Thyroid gland (tissue), 4 donors: ENCODE data around the gene GPR137B. TPM values are rescaled to one million over a fixed set of nuclear protein-coding genes. Genes with fewer than 3 reads are reported as not detected.

ENCODE experiments used
- DNase-seq, 2 donors: peaks; one replicate each; pipeline ENCODE4 v3.0.0-alpha.2; 2019
- H3K27ac ChIP-seq, 3 donors: fragments of 200-600 bp; sonication (generic); 1 replicate in 2 of 3; 2 replicates in 1 of 3; pipeline ENCODE4 v1.5.1; 2016 to 2019; ENCODE audit warnings: mild to moderate bottlenecking in 1 of 3, moderate library complexity in 1 of 3
- H3K27me3 ChIP-seq: fragments of 200-600 bp; sonication (generic); one replicate; pipeline ENCODE4 v1.5.1; 2019
- H3K36me3 ChIP-seq, 2 donors: fragments of 200-600 bp; sonication (generic); one replicate each; pipeline ENCODE4 v1.5.1; 2016 to 2019
- H3K4me1 ChIP-seq, 2 donors: fragments of 200-600 bp; sonication (generic); one replicate each; pipeline ENCODE4 v1.5.1; 2017 to 2019
- H3K4me3 ChIP-seq, 3 donors: fragments of 200-600 bp; sonication (generic); replicated peaks in 1 of 3; 1 replicate in 2 of 3; 2 replicates in 1 of 3; pipeline ENCODE4 v1.5.1; 2016; ENCODE audit warnings: mild to moderate bottlenecking in 1 of 3
- H3K9me3 ChIP-seq: fragments of 200-600 bp; sonication (generic); one replicate; pipeline ENCODE4 v1.5.1; 2017
- POLR2A ChIP-seq, 2 donors: fragments of 450-650 bp; IDR thresholded peaks; one replicate each; pipeline ENCODE4 v1.6.1; 2017; ENCODE audit warnings: antibody characterized with exemption in 2 of 2, mild to moderate bottlenecking in 2 of 2, moderate library complexity in 1 of 2
- WGBS, 2 donors: methylation state at CpG; one replicate each; pipeline ENCODE4 v1.1.5; 2017; 5-methylcytosine and 5-hydroxymethylcytosine counted together
- intact Hi-C: fragments of 100-400 bp; cut with DNase I; formaldehyde crosslinking; loops from one replicate; pipeline ENCODE4 v1.15.1; 2023
- total RNA-seq, 4 donors: library from RNA; depleted of rRNA; stranded (reverse); fragments of >200 nt; gene quantifications; one replicate each; pipeline ENCODE4 v1.2.3, GENCODE V29; 2016
- TF ChIP-seq, protein P1 (sequence below), 6 experiments: fragments of 200-600 bp in 3 of 6; fragments of 450-650 bp in 3 of 6; sonication (generic) in 3 of 6; IDR thresholded peaks; one replicate each; pipeline ENCODE4 v1.5.1; 2016 to 2019; ENCODE audit warnings: antibody characterized with exemption in 6 of 6, mild to moderate bottlenecking in 2 of 6, inconsistent platforms in 1 of 6, moderate library complexity in 1 of 6

The GPR137B gene
- total RNA-seq, 4 donors from 2014 or later = 15.1 to 30.0 (median 15.6) TPM

DNA sequence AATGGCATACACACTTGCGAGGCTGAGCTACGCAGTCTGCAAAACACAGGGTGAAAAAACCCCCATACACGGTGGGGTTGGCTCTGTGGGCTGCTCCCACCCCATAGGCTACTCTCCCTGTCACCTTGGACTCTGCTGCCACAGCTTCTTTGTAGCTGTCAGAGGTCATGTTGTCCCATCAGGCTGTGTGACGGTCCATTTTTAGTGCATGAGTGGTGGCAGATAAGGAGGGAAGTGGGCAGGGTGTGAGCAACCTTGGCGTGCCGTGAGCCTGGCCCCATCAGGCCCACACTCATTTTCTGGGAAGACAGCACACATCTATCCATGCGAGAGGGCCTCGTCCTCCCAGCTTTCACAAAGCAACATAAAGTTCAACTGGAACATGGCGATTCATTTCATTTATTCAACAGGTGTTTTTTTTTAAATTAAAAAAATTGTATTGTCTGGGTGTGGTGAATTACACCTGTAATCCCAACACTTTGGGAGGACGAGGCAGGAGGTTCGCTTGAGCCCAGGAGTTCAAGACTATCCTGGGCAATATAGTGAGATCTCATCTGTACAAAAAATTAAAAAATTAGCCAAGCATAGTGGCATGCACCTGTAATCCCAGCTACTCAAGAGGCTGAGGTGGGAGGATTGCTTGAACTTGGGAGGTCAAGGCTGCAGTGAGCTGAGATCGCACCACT lies 9.5 kb downstream of the GPR137B start:
- Histone ChIP-seq H3K4me1 (peaks cover 4 to 36% of the 10 kb centered on the region in 2 donors), H3K4me3 (no peak overlapping the region), H3K27ac (no peak overlapping the region), H3K9me3 (no peaks in the 10 kb centered on the region), H3K27me3 (no peaks in the 10 kb centered on the region), H3K36me3 (no peaks in the 10 kb centered on the region)
- TF ChIP-seq, protein P1, sequence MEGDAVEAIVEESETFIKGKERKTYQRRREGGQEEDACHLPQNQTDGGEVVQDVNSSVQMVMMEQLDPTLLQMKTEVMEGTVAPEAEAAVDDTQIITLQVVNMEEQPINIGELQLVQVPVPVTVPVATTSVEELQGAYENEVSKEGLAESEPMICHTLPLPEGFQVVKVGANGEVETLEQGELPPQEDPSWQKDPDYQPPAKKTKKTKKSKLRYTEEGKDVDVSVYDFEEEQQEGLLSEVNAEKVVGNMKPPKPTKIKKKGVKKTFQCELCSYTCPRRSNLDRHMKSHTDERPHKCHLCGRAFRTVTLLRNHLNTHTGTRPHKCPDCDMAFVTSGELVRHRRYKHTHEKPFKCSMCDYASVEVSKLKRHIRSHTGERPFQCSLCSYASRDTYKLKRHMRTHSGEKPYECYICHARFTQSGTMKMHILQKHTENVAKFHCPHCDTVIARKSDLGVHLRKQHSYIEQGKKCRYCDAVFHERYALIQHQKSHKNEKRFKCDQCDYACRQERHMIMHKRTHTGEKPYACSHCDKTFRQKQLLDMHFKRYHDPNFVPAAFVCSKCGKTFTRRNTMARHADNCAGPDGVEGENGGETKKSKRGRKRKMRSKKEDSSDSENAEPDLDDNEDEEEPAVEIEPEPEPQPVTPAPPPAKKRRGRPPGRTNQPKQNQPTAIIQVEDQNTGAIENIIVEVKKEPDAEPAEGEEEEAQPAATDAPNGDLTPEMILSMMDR (IDR thresholded peaks at IDR 0.05) = no peak
- no peak for TF ChIP-seq POLR2A (IDR thresholded peaks at IDR 0.05)
- intact Hi-C loops = no loop called here
- no peak for DNase-seq
- WGBS, 2 donors = 95 to 96% methylated on average over 12 of the region's 12 CpGs

DNA sequence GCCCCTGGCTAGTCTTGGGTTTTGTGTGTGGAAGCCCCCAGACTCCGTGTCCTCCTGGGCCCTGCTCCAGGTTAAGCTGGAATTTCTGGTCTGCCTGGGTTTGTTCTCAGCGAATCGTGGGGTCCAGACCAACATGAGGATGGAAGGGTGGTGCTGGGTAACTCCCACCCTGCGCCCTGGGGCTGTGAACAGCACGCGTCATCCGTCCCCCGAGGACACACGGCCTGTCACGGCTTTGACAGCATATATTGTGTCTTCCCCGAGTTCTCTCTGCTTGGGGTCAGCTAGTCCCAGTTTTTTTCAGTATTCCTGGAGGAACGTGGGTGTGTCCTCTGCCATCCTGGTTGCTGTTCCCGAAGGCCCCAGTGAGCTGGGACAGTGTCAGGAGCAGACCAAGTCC lies 11.8 kb downstream of the GPR137B start:
- Histone ChIP-seq H3K4me3 (no peak overlapping the region), H3K27ac (no peak overlapping the region), H3K4me1 (peaks cover 4 to 29% of the 10 kb centered on the region in 2 donors), H3K9me3 (no peaks in the 10 kb centered on the region), H3K36me3 (no peaks in the 10 kb centered on the region), H3K27me3 (no peaks in the 10 kb centered on the region)
- WGBS, 2 donors = 94 to 96% methylated on average over 13 of the region's 13 CpGs
- TF ChIP-seq, protein P1 (IDR thresholded peaks at IDR 0.05) = no peak
- no peak for TF ChIP-seq POLR2A (IDR thresholded peaks at IDR 0.05)
- intact Hi-C loops = no loop called here
- no peak for DNase-seq

DNA sequence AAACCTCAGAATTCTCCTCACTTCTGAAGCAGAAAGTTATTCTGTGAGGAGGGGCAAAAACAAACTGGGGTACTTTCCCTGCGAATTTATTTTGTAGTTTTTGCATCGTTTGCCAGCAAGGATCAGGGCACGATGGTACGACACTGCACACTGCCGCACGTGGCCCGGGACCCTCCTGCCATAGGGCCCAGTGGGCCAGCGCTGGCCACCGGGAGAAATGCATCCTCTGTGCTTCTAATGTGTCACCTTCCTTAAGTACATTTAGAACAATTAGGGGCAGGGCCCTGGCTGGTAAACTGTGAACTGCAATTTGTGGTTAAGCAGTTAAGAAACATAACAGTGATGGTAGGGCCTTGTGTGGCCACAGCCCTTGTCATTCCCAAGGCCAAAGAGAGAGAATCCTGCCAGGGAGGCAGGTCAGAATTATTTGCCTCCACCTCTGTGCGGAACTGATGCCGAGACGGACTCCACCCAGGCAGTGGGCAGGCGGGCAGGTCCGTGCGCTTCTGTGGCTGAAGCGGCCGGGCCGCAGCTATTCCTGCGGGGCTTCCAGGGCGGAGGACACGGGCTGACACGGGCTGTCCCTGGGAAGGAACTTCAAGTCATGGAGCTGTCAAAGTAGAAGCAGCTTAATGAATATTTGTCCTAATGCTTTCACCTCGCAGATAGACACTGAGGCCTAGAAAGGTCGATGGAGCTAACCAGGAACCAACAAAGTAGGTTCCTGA lies 12.5 kb downstream of the GPR137B start:
- H3K36me3 ChIP-seq = no peaks in the 10 kb centered on the region
- H3K9me3 ChIP-seq = no peaks in the 10 kb centered on the region
- intact Hi-C loops = no loop called here
- H3K27me3 ChIP-seq = no peaks in the 10 kb centered on the region
- TF ChIP-seq, protein P1 (IDR thresholded peaks at IDR 0.05) = no peak
- no peak for TF ChIP-seq POLR2A (IDR thresholded peaks at IDR 0.05)
- H3K4me3 ChIP-seq = no peak overlapping the region
- H3K4me1 ChIP-seq = peaks cover 0 to 22% of the 10 kb centered on the region in 2 donors
- H3K27ac ChIP-seq = no peak overlapping the region
- WGBS, 2 donors = 88 to 91% methylated on average over 21 to 24 of the region's 24 CpGs
- DNase-seq = no peak

DNA sequence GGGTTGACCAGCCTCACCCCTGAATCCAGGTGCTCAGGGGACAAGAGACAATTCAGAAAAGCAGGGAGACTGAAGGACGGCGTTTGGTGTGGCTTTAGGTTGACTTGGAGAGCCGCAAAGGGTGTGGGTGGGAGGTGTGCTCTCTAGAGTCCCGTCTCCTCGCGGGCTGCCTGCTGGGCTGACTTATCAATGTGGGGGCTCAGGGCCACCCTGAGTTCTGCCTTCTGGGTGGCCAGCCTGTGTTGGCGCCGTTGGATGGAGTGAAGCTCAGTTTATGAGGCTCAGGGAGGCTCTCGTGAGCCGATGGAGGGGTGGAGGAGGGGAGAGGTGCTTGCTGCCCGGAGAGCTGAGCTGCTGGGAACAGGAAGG lies 13.0 kb downstream of the GPR137B start:
- H3K27ac ChIP-seq = no peak overlapping the region
- H3K36me3 ChIP-seq = no peaks in the 10 kb centered on the region
- H3K9me3 ChIP-seq = no peaks in the 10 kb centered on the region
- DNase-seq = no peak
- no peak for TF ChIP-seq POLR2A (IDR thresholded peaks at IDR 0.05)
- TF ChIP-seq, protein P1 (IDR thresholded peaks at IDR 0.05) = no peak
- peaks cover 0 to 17% of the 10 kb centered on the region in 2 donors for H3K4me1 ChIP-seq
- H3K4me3 ChIP-seq = no peak overlapping the region
- intact Hi-C loops = no loop called here
- H3K27me3 ChIP-seq = no peaks in the 10 kb centered on the region
- WGBS, 2 donors = 85 to 90% methylated on average over 11 of the region's 11 CpGs

DNA sequence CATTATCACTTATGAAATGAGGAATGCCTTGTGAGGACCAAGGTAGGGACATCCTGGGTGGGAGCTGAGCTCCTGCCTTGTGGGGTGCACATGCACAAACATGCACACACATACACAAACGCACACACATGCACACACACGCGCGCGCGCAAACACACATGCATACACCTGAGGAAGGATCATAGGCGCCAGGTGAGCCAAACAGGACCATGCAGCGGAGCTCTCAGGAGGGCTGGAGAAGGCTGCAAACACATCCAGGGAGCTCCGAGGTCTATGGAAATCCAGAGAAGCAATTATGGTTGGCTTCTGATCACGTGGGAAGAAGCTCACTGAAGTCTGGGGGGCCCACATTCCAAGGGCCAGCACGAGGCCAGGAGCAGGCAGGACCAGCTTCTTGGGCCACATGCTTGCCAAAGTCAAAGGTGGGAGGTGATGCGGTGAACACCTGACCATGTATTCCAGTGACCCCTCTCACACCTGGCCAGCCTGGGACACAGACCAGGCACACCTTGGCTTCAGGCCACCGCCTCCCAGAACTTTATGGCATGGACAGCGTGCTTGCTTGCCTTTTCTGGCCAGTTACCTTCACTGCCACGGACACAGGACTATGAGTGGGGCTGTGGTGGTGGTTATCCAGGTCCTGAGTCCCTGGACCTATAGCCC lies 13.6 kb downstream of the GPR137B start:
- no peak for DNase-seq
- Histone ChIP-seq H3K36me3 (no peaks in the 10 kb centered on the region), H3K9me3 (no peaks in the 10 kb centered on the region), H3K27ac (no peak overlapping the region), H3K4me3 (no peak overlapping the region), H3K4me1 (peaks cover 0 to 11% of the 10 kb centered on the region in 2 donors), H3K27me3 (no peaks in the 10 kb centered on the region)
- intact Hi-C loops = no loop called here
- TF ChIP-seq, protein P1 (IDR thresholded peaks at IDR 0.05) = no peak
- no peak for TF ChIP-seq POLR2A (IDR thresholded peaks at IDR 0.05)
- 92 to 94% methylated on average over 12 of the region's 15 CpGs for WGBS, 2 donors
